Measurements from ENCODE around the gene NVL. TPM values are rescaled to one million over a fixed set of nuclear protein-coding genes. Genes with fewer than 3 reads are reported as not detected.
"Not testable (repeated sequence)": the region's sequence is repeated elsewhere in the genome, so short reads cannot be mapped to it uniquely, and the experiment has no call there.

Gene NVL
- total and polyA plus RNA-seq, 2 of the 4 experiments (the other 2 are of a cell fraction): 16.5 to 18.4 TPM

GRCh38 chr1:224340453-224341384, 10.7 kb upstream of the NVL start:
- DNase-seq; H3K36me3 ChIP-seq (ENCODE audit: control insufficient read depth, insufficient read depth, low read length); H2AK5ac ChIP-seq (ENCODE audit: low read depth, low read length); in situ Hi-C loops (cut with MboI; ENCODE audit: low sequenced_read_pairs); H4K5ac ChIP-seq (ENCODE audit: low read depth, low read length); dilution Hi-C loops (cut with HindIII; ENCODE audit: low sequenced_read_pairs, unreplicated experiment); H2BK20ac ChIP-seq (ENCODE audit: low read depth, low read length); H3K4ac ChIP-seq (ENCODE audit: low read depth, low read length); H4K91ac ChIP-seq (ENCODE audit: insufficient read depth, low read depth, low read length); H3K23ac ChIP-seq (ENCODE audit: low read depth, low read length); intact Hi-C loops (cut with micrococcal nuclease); H3K27ac ChIP-seq (ENCODE audit: insufficient read depth, low read length); H3K9me1 ChIP-seq (ENCODE audit: insufficient read depth, low read length); H3K14ac ChIP-seq (replicated peaks; ENCODE audit: low read depth, low read length); H3K27me3 ChIP-seq (ENCODE audit: control insufficient read depth, insufficient read depth, low read length); H3K56ac ChIP-seq (ENCODE audit: extremely low read depth, insufficient read depth, low read length); H4K20me1 ChIP-seq (ENCODE audit: insufficient read depth, low read length); H2BK120ac ChIP-seq (ENCODE audit: low read depth, low read length); H2BK5ac ChIP-seq (ENCODE audit: low read depth, low read length, poor library complexity, severe bottlenecking); POLR2A ChIA-PET (ENCODE audit: unreplicated experiment); BruUV-seq (replicated peaks); CTCF ChIA-PET; H3K79me1 ChIP-seq (ENCODE audit: low read depth in 1 of 2, low read length in 2 of 2); H3K4me1 ChIP-seq (ENCODE audit: control insufficient read depth, insufficient read depth, low read length); H3K18ac ChIP-seq (ENCODE audit: low read depth, low read length); H2BK15ac ChIP-seq (ENCODE audit: low read depth, low read length): not testable (repeated sequence)
- H3K4me2 ChIP-seq (ENCODE audit: low read depth, low read length): peak overlapping the region; percentile 97
- peak overlapping the region; percentile 95 for H2AFZ ChIP-seq (replicated peaks; ENCODE audit: low read length, poor library complexity)
- H3K9ac ChIP-seq (ENCODE audit: low read depth, low read length): peak overlapping the region; percentile 41; the same call in 1 of the 2 replicates
- H3K4me3 ChIP-seq (ENCODE audit: insufficient read depth, low read depth, low read length): peak overlapping the region; percentile 91
- H3K9me3 ChIP-seq (ENCODE audit: control insufficient read depth, insufficient read depth, low read length): peaks cover 15% of the 10 kb centered on the region
- ATAC-seq (ENCODE audit: low read depth): peak; percentile 77
- H4K8ac ChIP-seq (ENCODE audit: low read depth in 2 of 2, low read length in 2 of 2): 0 out of 4 replicates have a peak overlapping the region, but pooled peaks of 1 of the 2 experiments have one; percentile 16
- H2AK9ac ChIP-seq (replicated peaks; ENCODE audit: low read depth, low read length, poor library complexity): peak overlapping the region; percentile 65
- WGBS, 2 experiments (ENCODE audit: extremely low coverage in 2 of 2, insufficient read length in 1 of 2): no CpG with 5 or more reads among the region's 36 CpGs

Data from IMR-90 (cell line).